ENCODE results near the gene CD58.

CD58 gene

DNA sequence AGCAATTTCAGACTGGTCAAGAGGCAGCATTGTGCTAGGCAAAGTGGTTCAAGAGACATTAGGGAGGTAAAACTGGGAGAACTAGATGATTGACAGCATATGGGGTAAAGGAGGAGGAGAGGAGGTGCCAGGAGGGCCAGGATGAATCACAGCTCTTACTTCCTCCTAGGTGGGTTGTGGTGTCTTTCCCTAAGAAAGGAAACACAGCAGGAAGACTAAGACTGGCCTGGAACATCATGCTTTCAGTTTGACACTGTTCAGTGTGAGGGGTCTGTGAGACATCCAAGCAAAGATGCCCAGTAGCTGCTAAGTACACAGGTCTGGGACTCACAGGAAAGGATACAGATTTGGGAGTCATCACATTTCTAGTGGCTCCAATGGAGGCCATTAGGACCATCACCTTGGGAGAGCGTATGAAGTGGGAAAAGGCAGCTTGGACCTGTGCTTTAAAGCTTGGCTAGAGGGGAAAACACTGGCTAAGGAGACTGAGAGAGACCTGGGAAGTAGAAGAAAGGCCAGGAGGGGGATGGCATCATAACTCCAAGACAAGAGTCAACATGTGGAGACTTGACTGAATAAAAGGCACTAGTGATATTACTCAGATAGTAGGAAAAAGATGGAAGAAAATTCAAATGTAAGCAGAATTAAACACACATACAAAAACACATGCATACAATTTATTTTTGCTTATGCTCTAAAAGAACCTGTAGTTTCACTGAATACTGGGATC lies 17.3 kb downstream of the CD58 start:
- H3K4me3 ChIP-seq, result no peak overlapping the region
- peak overlapping the region in 11 of 21 experiments; percentile 32 to 80 (median 61) for H3K27ac ChIP-seq

DNA sequence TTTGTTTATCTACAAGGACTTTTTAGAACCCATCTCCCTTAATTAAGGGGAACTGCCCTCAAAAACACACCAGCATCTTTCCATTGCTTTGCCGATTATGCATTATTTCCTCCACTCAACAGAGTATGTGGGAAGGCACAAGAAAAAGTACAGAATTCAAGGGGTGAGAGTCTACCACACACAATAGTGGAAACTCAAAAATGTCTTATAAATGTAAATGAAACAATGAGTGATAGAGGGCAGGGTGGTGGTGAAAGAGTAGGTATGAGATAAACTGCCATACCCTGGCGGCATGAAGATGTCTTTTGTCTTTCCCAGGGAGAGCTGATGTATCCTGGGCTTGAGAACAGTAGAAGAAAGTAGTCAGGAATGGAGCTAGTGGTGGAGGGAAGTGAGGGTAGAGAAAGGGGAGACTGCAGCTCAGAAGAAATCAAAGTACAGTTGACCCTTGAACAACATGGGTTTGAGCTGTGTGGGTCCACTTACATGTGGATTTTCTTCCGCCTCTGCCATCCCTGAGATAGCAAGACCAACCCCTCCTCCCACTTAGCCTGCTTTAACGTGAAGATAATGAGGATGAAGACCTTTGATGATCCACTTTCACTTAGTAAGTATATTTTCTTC lies 24.4 kb downstream of the CD58 start:
- H3K4me3 ChIP-seq, result no peak overlapping the region
- H3K27ac ChIP-seq, result no peak overlapping the region

DNA sequence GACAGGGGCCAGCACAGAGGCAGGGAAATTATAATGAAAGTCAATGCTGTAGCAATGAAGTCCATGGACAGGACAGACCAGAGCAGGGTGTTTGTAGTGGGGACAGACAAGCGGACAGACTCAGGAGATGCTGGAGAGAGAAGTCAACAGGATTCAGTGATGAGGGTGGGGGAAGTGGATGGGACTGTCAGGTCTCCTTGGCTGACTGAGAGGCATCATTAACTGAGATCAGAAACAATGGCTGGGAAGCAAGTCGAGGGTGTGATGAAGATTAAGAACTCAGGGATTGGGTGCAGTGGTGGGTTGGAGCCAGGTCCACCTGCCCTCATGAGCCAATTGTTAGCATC lies 25.5 kb downstream of the CD58 start:
- Histone ChIP-seq H3K4me3 (no peak overlapping the region), H3K27ac (peak overlapping the region in 2 of 21 experiments; percentile 14 to 71)

DNA sequence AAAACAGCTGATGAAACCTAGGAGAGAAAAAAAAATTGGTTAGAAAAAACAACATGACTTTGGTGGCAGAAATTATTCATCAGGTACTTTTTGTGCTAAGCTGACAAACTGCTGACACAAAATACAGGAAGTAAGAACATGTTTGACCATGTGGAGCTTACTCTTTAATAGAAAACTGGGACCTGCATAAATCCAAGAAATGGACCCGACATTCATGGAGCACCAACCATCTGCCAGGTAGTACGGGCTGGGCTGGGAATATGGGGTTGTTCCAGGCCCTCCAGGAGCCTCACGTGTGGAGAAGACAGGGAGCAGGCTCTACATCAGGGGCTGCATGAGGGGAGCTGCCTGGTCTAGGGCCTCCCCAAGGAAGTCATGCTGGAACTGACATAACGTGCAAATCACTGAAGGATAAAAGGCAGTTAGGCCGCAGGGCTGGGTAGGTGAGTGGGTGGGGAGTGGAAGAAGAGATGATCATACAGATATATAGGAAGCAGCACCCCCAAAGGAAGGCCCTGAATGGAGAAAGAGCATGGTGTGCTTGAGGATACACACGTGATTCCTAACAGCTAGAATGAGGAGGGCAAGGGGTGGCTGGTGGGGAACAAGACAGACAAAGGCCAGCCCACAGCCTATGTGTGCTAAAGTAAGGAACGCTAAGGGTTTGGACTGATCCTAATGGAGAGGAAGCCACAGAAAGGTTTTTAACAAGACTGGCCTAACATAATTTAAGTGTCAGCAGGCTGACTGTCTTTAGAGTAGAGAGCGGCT lies 26.1 kb downstream of the CD58 start:
- peak overlapping the region in 6 of 21 experiments; percentile 14 to 71 (median 26) for H3K27ac ChIP-seq

DNA sequence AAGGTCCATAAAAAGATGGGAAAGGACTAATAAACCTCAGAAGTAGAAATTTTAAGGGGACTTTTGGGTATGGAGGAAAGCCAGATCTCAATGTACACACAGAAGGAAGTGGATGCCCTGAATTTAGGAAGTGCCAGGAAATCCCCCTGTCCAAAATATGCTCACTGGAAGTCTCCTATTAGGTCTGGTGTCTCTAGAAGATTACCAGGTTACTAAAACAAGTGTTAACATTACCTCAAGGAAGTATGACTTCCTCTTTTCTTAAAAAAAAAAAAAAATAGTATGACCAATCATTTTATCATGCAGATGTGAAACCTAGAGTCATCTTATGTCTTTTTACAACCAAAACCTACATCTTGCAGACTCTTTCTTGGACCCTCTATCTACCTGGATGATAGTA lies 30.7 kb downstream of the CD58 start:
- Histone ChIP-seq H3K4me3 (no peak overlapping the region), H3K27ac (peak overlapping the region in 4 of 21 experiments; percentile 7 to 48 (median 34))

More for the DNA sequence above, 26.1 kb downstream of the CD58 start:
- no peak overlapping the region for H3K4me3 ChIP-seq

DNA sequence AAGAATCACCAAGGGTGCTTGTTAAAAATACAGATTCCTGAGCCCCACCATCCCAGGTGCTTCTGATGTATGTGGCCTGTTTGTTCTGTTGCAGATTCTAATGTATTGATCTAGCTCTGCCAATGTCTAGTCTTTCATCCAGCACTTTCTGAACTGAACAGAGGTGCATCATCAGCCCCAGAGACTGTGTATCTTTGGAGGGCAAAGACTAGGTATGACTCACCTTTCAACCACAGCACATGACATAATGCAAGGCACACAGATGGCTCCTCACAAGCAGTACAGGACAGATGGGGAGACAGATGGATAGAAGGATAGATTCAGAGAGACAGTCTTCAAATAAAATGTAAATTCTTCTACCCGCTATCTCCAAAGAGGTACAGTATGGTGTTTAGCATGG lies 32.3 kb downstream of the CD58 start:
- Histone ChIP-seq H3K27ac (peak overlapping the region in 8 of 21 experiments; percentile 8 to 58 (median 50)), H3K4me3 (no peak overlapping the region)

DNA sequence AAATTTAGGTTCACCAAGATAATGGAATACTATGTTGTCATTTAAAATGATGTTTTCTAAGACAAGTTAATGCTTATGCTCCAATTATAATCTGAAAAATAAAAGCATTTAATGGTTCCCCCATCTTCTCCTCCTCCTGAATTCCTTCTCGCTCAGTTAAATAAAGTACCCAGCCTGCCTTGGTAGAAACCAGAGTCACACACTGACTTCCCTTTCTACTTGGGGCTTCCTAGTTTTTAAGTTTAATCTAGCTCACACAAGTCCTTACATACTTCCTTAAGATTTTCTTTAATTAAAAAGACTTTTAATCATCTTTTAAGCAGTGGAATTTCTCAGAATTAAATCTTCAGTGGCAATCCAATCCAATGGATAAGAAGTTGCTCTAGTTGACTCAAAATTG lies 32.9 kb downstream of the CD58 start:
- Histone ChIP-seq H3K4me3 (no peak overlapping the region), H3K27ac (peak overlapping the region in 8 of 21 experiments; percentile 8 to 58 (median 50))

DNA sequence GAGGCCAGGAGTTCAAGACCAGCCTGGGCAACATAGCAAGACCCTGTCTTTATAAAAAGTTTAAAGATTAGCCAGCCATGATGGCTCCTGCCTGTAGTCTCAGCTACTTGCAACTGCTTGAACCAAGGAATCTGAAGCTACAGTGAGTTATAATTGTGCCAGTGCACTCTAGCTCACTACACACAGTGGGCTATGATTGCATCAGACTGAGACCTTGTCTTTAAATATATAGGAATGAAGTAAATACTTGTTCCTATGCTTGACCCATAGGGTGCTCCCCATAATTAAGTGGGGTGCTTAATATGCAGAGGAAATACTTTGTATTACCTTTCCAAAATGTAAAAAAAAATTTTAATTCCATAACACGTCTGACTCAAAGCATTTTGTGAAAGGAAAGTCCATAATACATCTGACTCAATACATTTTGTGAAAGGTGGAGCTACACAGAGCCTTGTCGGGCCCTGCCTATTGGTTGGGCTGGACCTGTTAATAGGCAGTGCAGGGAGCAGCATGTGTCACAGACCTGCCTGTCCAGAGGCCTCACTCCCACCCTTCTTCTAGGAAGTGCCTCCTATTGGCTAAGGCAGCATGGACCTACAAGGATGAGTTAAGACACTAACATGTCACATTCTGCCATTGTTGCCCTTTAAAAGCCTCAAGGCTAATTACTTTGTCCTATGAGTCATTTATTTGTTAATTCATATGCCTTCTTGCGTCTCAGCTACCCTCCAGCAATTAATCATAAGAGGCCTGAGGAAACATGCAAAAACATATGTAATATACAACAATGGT lies 33.6 kb downstream of the CD58 start:
- H3K27ac ChIP-seq, result peak overlapping the region in 5 of 21 experiments; percentile 20 to 49 (median 32)
- no peak overlapping the region for H3K4me3 ChIP-seq

DNA sequence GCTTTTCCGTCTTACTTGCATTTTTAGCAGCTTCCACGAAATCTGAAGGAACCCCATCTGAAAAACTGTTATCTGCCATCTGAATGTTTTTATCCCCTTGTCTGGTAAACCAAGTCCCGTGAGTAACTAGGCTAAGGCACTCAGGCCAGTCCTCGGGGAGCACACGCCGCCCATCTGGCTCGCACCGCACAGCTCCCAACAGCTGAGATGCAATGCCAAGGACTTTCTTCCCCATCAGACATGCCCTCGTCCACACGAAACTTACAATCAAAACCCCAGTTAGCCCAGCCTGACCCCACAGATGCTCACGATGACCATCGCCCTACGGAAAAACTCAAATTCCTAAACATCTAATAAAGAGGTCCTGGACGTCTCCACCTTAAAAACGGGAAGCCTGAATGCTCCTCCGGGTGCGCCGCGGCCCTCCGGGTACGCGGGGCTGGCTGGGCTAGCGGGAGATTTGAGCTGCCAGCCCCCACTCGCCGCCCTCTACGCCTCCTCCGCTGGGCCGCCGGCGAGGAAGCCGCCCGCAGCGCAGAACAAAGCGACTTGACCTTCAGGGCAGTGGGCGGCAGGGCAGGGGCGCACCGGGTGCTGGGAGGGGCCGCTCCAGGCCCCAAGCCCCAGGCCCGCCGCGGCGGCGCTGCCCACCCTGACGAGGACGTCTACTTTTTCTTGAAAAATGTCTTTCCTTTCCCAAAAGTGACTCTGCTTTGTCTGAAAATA lies 36.6 kb downstream of the CD58 start:
- no peak overlapping the region for H3K4me3 ChIP-seq

DNA sequence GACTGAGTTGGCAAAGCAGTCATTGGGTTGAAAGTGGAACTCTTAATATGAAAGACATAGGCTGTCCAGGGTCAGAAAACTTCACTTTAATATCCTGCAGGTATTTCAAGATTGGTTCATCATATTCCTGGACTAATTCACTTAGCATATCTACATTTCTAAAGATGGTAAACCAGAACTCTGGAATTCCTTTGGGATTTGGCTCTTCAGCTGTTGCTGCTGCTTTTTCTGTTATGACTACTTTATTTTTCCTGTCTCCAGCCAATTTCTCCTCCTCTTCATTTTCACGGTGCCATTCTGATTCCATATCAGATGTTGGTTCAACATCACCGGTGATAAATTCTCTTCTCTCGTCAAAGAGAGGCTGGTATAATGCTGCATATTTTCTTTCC lies 37.4 kb downstream of the CD58 start:
- Histone ChIP-seq H3K4me3 (no peak overlapping the region), H3K27ac (no peak overlapping the region)

More for the DNA sequence above, 36.6 kb downstream of the CD58 start:
- no peak overlapping the region for H3K27ac ChIP-seq

DNA sequence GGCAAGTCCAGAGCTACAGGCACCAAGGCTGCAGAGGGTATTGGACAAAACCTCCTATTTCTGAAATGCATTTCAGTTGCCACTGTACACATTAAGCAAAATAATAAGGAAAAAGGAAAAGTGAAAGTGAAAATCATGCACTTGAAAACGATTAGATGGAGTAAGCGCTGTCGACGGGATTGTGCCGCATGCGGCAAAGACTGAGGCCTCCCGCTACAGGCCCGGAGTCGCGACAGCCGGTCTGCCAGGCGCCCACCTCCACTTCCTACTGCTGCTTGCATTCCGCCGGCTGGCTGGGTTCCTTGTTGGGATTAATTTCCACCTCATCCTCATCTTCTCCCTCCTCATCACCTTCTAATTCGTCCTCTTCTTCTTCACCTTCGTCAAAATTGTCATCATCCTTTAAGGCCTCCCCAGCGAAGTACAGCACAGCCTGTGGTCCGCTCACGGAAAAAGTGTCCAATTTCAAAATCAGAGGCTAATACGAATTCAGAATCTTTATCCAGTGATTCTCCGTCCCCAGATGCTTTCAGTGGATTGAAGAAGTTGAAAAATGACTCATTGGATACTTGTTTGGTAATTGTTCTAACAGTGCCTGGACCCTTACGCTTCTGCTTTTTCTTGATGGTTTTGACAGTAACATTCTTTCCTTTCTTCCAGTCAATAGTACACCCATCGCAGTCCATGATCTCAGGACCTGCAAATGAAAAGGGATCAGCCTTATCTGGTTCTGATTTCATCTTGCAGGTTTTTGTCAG lies 38.0 kb downstream of the CD58 start:
- H3K27ac ChIP-seq, result no peak overlapping the region
- H3K4me3 ChIP-seq, result no peak overlapping the region

DNA sequence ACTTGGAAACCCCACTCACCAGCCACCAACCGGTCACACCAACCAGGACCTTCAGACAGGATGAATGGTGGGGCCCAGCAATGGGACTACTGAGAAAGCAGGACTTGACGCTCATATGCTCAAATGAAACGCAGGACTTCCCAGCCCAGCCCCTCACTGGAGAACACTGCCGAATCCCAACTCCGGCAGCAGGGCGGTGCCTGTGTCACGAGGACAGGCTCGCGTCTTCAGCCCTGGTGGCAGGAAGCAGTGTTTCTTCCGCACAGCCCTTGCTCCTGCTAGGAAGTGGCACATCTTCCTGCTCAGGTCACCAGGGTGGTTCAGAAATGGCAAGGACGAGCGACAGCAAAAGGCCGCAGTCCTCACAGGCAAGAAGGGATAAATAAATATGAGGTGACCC lies 38.9 kb downstream of the CD58 start:
- no peak overlapping the region for H3K4me3 ChIP-seq
- H3K27ac ChIP-seq, result no peak overlapping the region

DNA sequence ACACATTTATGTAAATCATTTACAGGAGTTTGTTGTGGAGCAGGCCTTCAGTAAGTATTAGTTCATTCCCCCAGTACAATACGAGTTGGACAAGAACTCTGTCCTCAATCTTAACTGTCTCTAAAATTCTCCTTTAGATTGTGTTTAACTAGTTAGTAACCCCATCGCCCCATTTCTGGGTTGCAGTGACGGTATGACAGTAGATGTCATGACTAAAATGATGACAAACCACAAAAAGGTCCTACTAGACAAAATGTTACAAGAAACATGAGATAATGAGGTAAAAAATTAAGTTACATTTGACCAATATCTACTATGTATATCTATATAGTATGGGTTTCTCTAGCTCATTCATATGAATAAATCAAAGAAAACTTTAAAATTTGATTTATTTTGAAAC lies 41.1 kb downstream of the CD58 start:
- Histone ChIP-seq H3K27ac (no peak overlapping the region), H3K4me3 (no peak overlapping the region)

DNA sequence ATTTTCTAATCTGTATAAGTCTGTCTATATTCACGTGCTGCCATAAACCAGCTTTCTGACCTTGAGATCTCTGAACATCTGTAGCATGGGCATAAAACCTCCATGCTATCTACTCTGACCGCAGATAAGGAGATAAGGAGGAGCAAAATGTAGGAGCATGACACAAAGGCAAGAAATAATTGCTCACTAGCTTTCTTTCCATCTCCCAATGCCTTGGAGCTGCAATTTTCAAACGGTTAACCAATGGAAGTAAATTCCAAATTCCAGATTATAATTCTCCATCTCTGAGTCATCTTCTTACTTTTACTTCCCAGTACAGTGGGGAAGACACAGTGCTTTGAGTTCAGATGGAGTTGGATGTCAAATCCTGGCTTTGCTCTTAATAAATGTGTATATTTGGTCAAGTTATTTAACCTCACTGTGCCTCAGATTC lies 41.6 kb downstream of the CD58 start:
- Histone ChIP-seq H3K27ac (no peak overlapping the region), H3K4me3 (no peak overlapping the region)

DNA sequence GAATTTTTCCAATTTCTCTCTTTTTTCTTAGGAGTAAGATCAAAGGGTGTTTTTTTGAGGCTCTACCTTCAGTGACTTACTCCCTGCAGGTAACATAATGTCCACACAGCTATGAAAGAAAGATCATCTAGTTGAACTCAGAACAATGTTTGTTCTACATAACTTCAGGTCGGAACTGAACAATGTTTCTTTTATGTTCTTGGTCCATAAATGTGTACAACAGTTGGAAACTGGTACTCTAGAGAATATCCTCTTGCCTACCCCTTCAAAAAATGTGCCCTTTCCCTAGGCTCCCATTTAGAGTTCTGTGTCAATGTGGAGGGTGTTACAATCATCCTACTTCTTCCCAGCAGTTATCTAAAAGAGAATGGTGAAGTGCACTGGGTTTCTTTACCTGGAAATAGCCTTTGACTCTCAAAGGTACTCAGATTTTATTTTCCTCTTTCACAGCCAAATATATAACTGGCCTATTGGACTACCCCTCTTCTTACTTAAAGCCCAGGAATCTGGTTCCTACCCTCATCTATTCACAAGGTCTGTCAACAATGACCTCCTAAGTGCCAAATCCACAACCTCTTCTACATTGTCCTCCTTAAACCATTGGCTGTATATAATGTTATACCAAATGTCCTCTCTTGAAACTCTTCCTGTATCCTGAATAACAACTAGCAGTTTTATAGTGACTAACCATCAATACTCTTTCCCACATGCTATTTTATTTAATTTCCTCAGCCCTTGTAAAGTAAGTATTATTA lies 42.3 kb downstream of the CD58 start:
- H3K27ac ChIP-seq, result no peak overlapping the region
- H3K4me3 ChIP-seq, result no peak overlapping the region

DNA sequence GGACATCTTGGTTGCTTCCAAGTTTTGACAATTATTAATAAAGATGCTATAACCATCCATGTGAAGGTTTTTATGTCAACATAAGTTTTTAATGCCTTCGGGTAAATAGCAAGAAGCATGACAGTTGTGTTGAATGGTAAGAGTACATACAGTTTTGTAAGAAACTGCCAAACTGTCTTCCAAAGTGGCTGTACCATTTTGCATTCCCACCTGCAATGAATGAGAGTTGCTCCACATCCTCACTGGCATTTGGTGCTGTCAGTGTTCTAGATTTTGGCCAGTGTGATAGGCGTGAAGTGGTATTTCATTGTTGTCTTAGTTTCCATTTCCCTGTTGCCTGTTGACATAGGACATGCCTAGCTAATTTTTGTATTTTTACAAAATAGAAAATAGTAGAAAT lies 45.4 kb downstream of the CD58 start:
- no peak overlapping the region for H3K27ac ChIP-seq
- H3K4me3 ChIP-seq, result no peak overlapping the region

DNA sequence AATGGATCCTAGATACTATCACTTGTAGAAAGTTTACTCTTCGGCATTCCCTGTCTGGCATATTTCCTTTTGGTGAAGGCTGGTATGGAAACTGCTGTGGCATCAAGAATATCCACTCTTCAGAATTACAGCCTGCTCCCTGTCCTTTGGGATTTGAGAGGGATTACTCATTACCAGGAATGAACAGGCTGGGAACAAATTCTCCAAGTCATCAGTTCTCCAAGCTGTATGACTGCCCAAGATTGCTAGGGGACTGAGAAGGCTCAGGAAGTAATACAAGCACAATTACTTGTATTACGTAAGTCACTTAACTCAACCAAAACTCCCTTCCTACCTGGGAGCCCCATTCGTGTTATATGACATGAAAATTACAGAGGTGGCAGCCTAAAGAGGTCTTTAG lies 49.6 kb downstream of the CD58 start:
- Histone ChIP-seq H3K27ac (no peak overlapping the region), H3K4me3 (no peak overlapping the region)

DNA sequence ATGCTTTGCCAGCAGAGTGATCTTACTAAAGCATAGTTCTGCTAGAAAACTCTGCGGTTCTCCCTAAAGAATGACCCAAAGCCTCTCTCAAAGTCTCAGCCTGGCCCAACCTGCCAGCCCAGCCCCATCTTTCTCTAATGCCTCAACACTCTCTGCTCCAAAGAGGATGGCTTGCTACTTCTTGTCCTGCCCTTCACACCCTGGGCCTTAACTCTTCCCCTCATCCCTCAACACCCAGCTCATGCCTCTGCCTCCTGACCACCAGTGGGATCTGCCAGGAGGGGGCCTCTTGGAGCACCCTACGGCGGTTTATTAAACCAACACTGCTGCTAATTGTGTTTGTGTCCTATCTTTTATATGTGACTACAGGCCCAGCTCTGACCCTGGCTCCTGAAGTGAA lies 52.4 kb downstream of the CD58 start:
- H3K27ac ChIP-seq, result no peak overlapping the region
- no peak overlapping the region for H3K4me3 ChIP-seq
